ENCODE data around the gene TIPIN.

The TIPIN gene

DNA sequence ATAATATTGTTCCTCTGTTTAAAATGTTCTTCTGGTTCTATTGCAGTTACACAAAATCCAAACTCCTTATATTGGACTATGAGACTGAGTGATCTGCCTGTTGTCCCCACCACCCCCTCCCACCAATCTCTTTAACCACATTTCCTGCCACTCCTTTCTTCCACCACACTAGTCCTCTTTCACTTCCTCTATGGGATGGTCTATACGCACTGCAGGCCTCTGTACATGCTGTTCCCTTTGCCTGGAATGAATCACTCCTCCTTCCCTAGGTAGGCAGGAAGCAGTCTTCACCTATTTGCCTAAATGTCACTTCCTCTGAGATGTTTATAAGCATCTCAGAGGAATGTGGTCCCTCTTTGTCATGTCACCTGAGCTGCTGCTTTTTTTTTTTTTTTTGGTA is 34.2 kb upstream of the TIPIN start:
- DNase-seq (ENCODE audit: low read depth, low spot score), result no peak
- ChIA-PET CTCF (interaction anchor here (0.6 to 10.2 kb wide), 3 partner anchors 10 to 108 kb away, joined by 3 to 112 read pairs (median 3); partner anchors contain the start of gene SNAPC5), POLR2A (no interaction called here)
- no peak overlapping the region for H3K4me3 ChIP-seq (ENCODE audit: low read depth, low read length)
- TF ChIP-seq, protein P1, sequence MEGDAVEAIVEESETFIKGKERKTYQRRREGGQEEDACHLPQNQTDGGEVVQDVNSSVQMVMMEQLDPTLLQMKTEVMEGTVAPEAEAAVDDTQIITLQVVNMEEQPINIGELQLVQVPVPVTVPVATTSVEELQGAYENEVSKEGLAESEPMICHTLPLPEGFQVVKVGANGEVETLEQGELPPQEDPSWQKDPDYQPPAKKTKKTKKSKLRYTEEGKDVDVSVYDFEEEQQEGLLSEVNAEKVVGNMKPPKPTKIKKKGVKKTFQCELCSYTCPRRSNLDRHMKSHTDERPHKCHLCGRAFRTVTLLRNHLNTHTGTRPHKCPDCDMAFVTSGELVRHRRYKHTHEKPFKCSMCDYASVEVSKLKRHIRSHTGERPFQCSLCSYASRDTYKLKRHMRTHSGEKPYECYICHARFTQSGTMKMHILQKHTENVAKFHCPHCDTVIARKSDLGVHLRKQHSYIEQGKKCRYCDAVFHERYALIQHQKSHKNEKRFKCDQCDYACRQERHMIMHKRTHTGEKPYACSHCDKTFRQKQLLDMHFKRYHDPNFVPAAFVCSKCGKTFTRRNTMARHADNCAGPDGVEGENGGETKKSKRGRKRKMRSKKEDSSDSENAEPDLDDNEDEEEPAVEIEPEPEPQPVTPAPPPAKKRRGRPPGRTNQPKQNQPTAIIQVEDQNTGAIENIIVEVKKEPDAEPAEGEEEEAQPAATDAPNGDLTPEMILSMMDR (IDR thresholded peaks at IDR 0.05; ENCODE audit: insufficient read depth, low read length, missing control alignments), result no peak

DNA sequence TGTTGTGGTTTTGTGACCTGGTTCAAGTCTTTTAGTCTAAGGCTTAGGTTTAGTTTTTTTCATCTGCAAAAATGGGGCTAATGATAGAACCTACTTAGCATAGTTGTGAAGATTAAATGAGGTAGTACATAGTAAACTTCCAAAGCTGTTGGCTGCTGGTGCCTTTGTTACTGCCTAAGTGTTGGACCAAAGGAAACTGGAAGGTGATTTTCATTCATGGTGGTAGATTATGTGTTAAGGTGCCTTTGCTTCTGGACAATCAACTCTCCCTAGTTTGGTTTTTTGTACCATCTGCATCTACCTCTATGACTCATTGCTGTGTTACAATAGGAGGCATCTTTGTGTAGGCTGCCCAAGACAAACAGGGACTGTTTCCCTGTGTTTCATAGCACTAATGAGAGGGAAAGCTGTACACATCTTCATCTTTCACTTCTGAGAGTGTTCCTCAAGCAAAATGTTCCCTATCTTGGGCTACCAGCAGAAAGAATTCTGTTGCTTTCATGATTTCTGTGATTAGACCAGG is 33.4 kb upstream of the TIPIN start:
- POLR2A ChIA-PET, result no interaction called here
- no peak overlapping the region for H3K4me3 ChIP-seq (ENCODE audit: low read depth, low read length)
- no peak for DNase-seq (ENCODE audit: low read depth, low spot score)
- CTCF ChIA-PET, result interaction anchor here (0.8 to 10.2 kb wide), 2 partner anchors 14 to 109 kb away, joined by 3 to 112 read pairs; partner anchors contain the start of gene SNAPC5
- TF ChIP-seq, protein P1 (IDR thresholded peaks at IDR 0.05; ENCODE audit: insufficient read depth, low read length, missing control alignments), result no peak

DNA sequence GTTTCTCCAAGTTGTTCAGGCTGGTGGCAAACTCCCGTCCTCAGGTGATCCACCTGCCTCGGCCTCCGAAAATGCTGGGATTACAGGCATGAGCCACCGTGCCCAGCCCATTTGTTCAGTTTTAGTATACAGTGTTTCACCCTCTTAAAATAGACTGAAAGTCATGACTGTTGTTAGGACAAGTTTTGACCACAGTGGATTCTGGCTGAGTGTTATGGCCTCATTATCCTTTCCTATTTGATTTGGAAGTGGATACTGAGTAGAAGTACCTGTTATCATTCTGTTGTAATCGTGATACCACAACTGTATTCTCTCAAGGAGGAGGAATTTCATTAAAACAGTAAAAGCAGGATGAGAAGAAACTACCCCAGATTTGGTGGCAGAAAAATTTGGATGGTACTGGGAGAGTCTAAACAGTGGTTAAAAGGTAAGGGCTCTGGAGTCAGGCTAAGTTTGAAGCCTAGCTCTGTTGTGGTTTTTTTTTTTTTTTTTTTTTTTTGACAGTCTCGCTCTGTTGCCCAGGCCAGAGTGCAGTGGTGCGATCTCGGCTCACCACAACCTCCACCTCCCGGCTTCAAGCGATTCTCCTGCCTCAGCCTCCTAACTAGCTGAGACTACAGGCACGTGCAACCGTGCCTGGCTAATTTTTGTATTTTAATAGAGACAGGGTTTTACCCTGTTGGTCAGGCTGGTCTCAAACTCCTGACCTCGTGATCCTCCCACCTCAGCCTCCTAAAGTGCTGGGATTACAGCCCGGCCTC is 32.8 kb upstream of the TIPIN start:
- ChIA-PET CTCF (interaction anchor here (0.7 to 10.2 kb wide), 3 partner anchors 9 to 109 kb away, joined by 3 to 112 read pairs (median 3); partner anchors contain the start of gene SNAPC5), POLR2A (no interaction called here)
- H3K4me3 ChIP-seq (ENCODE audit: low read depth, low read length), result no peak overlapping the region
- no peak for DNase-seq (ENCODE audit: low read depth, low spot score)
- TF ChIP-seq, protein P1 (IDR thresholded peaks at IDR 0.05; ENCODE audit: insufficient read depth, low read length, missing control alignments), result no peak

DNA sequence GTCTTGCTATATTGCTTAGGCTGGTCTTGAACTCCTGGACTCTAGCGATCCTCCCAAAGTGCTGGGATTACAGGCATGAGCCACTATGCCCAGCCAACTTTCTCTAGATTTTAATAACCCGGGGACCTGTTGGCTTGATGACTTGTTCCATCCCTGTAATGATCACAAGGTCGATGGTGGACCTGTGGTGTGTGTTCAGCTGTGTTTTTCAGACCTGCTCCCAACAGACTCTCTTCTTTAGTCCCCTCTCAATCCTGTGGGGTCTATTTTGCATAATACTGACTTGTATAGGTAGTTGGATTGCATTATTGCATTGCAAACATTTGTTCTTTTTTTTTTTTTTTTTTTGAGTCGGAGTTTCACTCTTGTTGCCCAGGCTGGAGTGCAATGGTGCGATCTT is 32.1 kb upstream of the TIPIN start:
- ChIA-PET POLR2A (no interaction called here), CTCF (interaction anchor here (0.7 to 10.2 kb wide), 10 partner anchors 8 to 178 kb away, joined by 3 to 112 read pairs (median 4); partner anchors contain the start of gene SNAPC5)
- TF ChIP-seq, protein P1 (IDR thresholded peaks at IDR 0.05; ENCODE audit: insufficient read depth, low read length, missing control alignments), result no peak
- DNase-seq (ENCODE audit: low read depth, low spot score), result no peak
- H3K4me3 ChIP-seq (ENCODE audit: low read depth, low read length), result peak overlapping the region; percentile 81; the same call in 1 of the 2 replicates

DNA sequence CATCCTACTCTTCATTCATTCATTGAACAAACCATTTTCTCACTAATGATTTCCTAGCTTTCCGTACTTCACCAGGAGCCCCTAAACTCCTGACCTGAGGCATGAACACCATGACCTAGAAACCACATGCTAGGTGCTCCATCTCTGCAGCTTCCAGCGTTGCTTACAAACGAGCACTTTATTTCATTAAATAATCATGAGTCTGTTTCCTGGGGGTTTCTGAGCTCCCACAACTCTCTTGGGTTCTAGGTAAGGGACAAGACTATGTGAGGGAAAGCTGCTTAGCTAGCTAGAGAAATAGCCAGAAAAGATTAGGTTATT is 31.5 kb upstream of the TIPIN start:
- POLR2A ChIA-PET, result interaction anchor here (2.3 kb wide), 1 partner anchor 110 kb away, joined by 19 read pairs; the partner anchor contains the start of gene SNAPC5
- no peak for DNase-seq (ENCODE audit: low read depth, low spot score)
- CTCF ChIA-PET, result interaction anchor here (1.1 to 10.2 kb wide), 15 partner anchors 9 to 179 kb away, joined by 3 to 112 read pairs (median 4); partner anchors contain the start of gene SNAPC5

More for the DNA sequence above, 31.5 kb upstream of the TIPIN start:
- TF ChIP-seq, protein P1 (IDR thresholded peaks at IDR 0.05; ENCODE audit: insufficient read depth, low read length, missing control alignments), result no peak
- H3K4me3 ChIP-seq (ENCODE audit: low read depth, low read length), result peak overlapping the region; percentile 81

Measured in AG04449 (cell line).